Endometrium (tissue), 2 donors: ENCODE results near the gene EFCAB13.
"Not testable (repeated sequence)": the region's sequence is repeated elsewhere in the genome, so short reads cannot be mapped to it uniquely, and the experiment has no call there.

ENCODE experiments used
- FAIRE-seq: peaks from 2 replicates; lab custom pipeline; 2012; peaks lifted over from hg19 to GRCh38; lab: Jason Lieb, UNC
- donor health status: control.
- donor health status: control.

EFCAB13 gene

DNA sequence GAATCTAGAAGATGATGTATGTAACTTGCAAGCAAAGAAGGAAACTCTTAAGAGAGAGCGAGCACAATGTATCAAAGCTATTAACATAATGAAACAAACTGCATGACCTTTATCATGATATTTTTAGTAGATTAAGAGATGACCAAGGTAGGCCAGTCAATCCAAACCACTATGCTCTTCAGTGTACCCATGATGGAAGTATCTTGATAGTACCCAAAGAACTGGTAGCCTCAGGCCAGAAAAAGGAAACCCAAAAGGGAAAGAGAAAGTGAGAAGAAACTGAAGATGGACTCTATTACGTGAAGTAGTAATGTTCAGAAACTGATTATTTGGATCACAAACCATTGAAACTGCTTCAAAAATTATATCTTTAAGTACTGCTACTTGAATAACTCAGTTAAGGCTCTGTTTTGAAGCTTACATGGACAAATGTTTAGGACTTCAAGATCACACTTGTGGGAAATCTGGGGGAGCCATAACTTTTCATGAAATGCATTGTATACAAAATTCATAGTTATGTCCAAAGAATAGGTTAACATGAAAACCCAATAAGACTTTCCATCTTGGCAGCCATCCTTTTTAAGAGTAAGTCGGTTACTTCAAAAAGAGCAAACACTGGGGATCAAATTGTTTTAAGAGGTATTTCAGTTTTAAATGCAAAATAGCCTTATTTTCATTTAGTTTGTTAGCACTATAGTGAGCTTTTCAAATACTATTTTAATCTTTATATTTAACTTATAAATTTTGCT is 102.3 kb downstream of the EFCAB13 start:
- not testable (repeated sequence) for FAIRE-seq

DNA sequence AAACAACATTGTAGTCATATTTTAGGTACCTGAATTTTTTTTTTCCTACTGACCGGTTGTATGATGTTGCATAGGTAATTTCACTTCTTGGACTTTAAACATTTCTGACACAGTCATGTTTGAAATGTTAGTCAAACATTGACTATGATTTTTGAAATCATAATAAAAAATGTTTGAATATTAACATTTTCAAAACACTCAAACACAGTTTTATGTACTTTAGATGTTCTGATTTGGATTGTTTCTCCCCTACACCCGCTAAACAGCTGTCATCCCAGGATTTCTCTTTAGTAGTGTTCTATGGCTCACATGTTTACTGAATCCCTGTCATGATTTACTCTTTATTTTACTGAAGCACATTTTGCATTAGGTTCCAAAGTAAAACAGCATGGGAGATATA is 104.2 kb downstream of the EFCAB13 start:
- FAIRE-seq, result no peak

DNA sequence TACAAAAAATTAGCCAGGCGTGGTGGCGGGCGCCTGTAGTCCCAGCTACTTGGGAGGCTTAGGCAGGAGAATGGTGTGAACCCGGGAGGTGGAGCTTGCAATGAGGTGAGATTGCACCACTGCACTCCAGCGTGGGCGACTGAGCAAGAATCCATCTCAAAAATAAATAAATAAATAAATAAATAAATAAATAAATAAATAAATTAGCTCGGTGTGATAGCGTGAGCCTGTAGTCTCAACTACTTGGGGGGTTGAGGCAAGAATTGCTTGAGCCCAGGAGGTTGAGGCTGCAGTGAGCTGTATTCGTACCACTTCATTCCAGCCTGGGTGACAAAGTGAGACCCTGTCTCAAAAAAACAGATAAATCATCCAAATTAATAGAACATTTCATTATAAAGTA is 108.5 kb downstream of the EFCAB13 start:
- not testable (repeated sequence) for FAIRE-seq

DNA sequence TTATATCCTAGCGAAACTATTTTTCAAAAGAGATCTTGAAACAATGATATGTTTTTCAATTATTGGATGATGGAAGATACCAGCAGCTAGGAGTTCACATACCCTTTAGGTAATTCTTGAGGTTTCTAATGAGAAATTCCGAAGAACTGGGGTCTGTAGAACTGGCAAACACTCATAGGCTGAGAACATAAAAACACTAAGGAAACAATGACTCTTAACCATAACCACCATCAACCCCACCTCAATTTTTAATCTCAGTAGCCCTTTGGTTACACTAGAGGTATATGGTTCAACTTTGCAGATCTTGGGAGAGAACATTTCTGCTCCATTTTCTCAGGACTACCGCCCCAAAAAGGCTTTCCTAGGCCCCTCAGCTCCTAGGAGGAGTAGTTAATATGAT is 141.4 kb downstream of the EFCAB13 start:
- FAIRE-seq, result no peak

DNA sequence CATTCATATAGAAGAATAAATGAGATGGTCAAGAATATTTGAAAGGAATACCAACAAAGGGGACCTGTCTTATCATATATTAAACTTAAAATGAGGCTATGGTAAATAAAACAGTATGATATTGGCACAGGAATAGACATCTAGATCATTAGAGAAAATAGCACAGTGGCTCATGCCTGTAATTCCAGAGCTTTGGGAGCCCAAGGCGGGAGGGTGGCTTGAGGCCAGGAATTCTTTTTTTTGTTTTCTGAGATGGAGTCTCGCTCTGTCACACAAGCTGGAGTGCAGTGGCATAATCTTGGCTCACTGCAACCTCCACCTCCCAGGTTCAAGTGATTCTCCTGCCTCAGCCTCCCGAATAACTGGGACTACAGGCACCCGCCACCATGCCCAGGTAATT is 143.2 kb downstream of the EFCAB13 start:
- not testable (repeated sequence) for FAIRE-seq

DNA sequence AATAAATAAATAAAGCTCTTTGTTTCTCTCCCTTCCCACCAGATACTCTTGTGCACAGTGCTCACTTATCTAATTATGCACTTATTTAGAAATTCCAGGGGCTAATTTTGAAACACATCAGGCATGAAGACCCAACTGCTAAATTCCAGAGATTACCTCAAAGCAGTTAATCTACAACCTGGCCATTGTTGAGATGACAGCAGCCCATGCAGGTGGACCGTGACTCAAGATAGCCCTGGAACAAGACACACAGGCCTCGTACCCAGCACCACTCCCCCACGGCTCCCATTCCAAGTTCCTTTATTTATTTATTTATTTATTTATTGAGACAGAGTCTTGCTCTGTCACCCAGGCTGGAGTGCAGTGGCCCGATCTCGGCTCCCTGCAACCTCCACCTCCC is 147.1 kb downstream of the EFCAB13 start:
- FAIRE-seq, result no peak

DNA sequence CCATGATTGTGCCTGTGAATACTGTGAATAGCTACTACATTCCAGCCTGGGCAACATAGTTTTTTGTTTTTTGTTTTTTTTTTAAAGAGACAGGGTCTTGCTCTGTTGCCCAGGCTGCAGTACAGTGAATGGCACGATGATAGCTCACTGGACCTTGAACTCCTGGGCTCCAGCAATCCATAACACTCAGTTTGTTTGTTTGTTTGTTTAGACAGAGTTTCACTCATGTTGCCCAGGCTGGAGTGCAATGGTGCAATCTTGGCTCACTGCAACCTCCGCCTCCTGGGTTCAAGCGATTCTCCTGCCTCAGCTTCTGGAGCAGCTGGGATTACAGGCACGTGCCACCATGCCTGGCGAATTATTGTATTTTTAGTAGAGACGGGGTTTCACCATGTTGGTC is 148.3 kb downstream of the EFCAB13 start:
- FAIRE-seq, result not testable (repeated sequence)
